GM12878 (cell line): ENCODE data around the gene PHACTR1.

Experiments used
- CREB1 ChIP-seq: IDR thresholded peaks from 2 replicates; pipeline ENCODE4 v1.6.1; 2012; ENCODE audit warnings: low read depth, mild to moderate bottlenecking, inconsistent platforms
- CTCF ChIP-seq, 3 experiments: IDR thresholded peaks in 2 of 3; conservative IDR thresholded peaks in 1 of 3; 2 replicates each; pipeline ENCODE4 v1.5.1; 2011; ENCODE audit warnings: low read depth in 3 of 3, low read length in 3 of 3, mild to moderate bottlenecking in 3 of 3, control low read depth in 2 of 3, moderate library complexity in 2 of 3, inconsistent platforms in 1 of 3, mixed read lengths in 1 of 3; ENCODE audit not compliant: control insufficient read depth in 2 of 3, insufficient read depth in 1 of 3; ENCODE audit errors: extremely low read depth in 1 of 3
- DPF2 ChIP-seq: fragments of 450-650 bp; IDR thresholded peaks from 2 replicates; pipeline ENCODE4 v1.6.1; 2017; ENCODE audit warnings: mild to moderate bottlenecking
- EGR1 ChIP-seq, 2 experiments: IDR thresholded peaks; 1 replicate in 1 of 2; 2 replicates in 1 of 2; pipeline ENCODE4 v1.6.1; 2011 to 2012; ENCODE audit warnings: low read depth in 2 of 2, low read length in 2 of 2, borderline replicate concordance in 1 of 2, mild to moderate bottlenecking in 1 of 2, moderate library complexity in 1 of 2
- EP300 ChIP-seq, 2 experiments: fragments of 150-350 bp in 1 of 2; IDR thresholded peaks; 2 replicates each; pipeline ENCODE4 v1.6.1; 2011 to 2012; ENCODE audit warnings: low read depth in 2 of 2, low read length in 2 of 2, borderline replicate concordance in 1 of 2, improper control_type of control experiment in 1 of 2, inconsistent platforms in 1 of 2; ENCODE audit not compliant: control insufficient read depth in 1 of 2
- EZH2 ChIP-seq: IDR thresholded peaks from 2 replicates; pipeline ENCODE4 v1.6.1; 2012; ENCODE audit warnings: low read depth, mild to moderate bottlenecking, control low read depth, inconsistent platforms, low read length, borderline replicate concordance; ENCODE audit not compliant: control insufficient read depth
- GATAD2B ChIP-seq: fragments of 450-650 bp; conservative IDR thresholded peaks from 2 replicates; pipeline ENCODE4 v1.6.1; 2017; ENCODE audit warnings: low read depth, mild to moderate bottlenecking, moderate library complexity
- JUND ChIP-seq: IDR thresholded peaks from 2 replicates; pipeline ENCODE4 v1.6.1; 2012; ENCODE audit warnings: low read depth, mild to moderate bottlenecking, low read length, improper control_type of control experiment, moderate library complexity
- KDM1A ChIP-seq: fragments of 200-600 bp; sonication (generic); IDR thresholded peaks from 2 replicates; pipeline ENCODE4 v1.6.1; 2016; ENCODE audit warnings: borderline replicate concordance
- NFIC ChIP-seq: IDR thresholded peaks from 2 replicates; pipeline ENCODE4 v1.6.1; 2012; ENCODE audit warnings: low read depth, mild to moderate bottlenecking, inconsistent platforms, low read length, moderate library complexity
- POLR2A ChIP-seq: IDR thresholded peaks from 2 replicates; pipeline ENCODE4 v1.6.1; 2011; ENCODE audit warnings: low read depth, mild to moderate bottlenecking, low read length
- RAD21 ChIP-seq: IDR thresholded peaks from 2 replicates; pipeline ENCODE4 v1.6.1; 2011; ENCODE audit warnings: mild to moderate bottlenecking, low read depth, low read length, moderate library complexity; ENCODE audit not compliant: insufficient read depth
- SUPT20H ChIP-seq: IDR thresholded peaks from 2 replicates; pipeline ENCODE4 v1.6.1; 2011; ENCODE audit warnings: low read depth, mild to moderate bottlenecking, low read length, moderate library complexity, borderline replicate concordance; ENCODE audit not compliant: control insufficient read depth

DNA sequence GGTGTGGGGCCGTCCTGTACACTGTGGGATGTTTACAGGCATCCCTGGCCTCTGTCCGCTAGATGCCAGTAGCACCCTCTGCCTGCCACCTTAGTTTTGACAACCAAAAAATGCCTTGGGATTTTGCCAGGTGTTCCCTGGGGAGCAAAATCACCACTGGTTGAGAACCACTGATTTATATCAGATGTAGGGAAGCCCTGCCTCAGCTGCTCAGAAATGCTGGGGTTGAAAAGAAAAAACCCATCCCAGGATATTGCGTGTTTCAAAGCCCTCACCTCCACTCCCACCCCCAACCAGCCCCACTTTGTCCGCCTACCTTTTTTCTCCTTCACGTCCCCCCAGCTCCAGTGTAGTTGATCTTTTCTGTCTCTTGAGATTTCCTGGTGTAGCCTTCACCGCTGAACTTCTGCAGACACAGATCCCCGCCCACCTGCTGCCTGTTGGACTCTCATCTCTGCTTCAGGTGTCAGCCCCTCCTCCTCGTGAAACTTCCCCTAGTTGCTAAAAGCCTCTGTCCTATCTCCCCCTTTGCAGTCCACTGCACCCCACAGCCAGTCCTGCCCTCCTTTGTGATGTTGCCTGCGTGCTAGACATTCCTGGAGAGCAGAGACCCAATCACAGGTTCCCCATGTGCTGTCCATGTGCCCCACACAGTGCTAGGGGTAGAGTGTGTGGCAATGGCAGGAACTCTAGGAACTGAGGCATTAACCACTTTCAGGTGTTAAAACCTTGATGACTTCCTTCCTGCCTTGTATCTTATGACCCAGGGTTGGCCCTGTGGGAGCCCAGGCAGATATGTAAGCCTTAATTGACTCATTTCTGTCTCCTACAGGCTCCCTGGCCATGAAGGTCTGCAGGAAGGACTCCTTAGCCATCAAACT, 512.9 kb downstream of the PHACTR1 start:
- no peak for TF ChIP-seq KDM1A
- TF ChIP-seq RAD21: peak; percentile 85
- peak; percentile 21; the same call in 1 of the 2 replicates for TF ChIP-seq POLR2A
- peak; percentile 79 for TF ChIP-seq DPF2
- TF ChIP-seq CTCF (IDR thresholded peaks at IDR 0.05 in 2 of 3, conservative IDR thresholded peaks at IDR 0.05 in 1 of 3; ENCODE audit: control insufficient read depth in 2 of 3, extremely low read depth in 1 of 3, insufficient read depth in 1 of 3, low read depth in 3 of 3, low read length in 3 of 3): peak; percentile 52 to 87 (median 79)
- TF ChIP-seq NFIC: peak; percentile 87
- no peak for TF ChIP-seq EZH2
- TF ChIP-seq CREB1: 0 out of 2 replicates have a peak, but pooled peaks have one; percentile 34
- TF ChIP-seq JUND: peak; percentile 27; the same call in 1 of the 2 replicates
- TF ChIP-seq EP300 (IDR thresholded peaks at IDR 0.05; ENCODE audit: borderline replicate concordance in 1 of 2, control insufficient read depth in 1 of 2, low read depth in 2 of 2, low read length in 2 of 2): peak; percentile 60 to 71; a peak in 3 of 4 replicates
- TF ChIP-seq EGR1 (IDR thresholded peaks at IDR 0.05; ENCODE audit: borderline replicate concordance in 1 of 2, low read depth in 2 of 2, low read length in 2 of 2): peak in 1 of 2 experiments; percentile 33; a peak in 1 of 3 replicates
- no peak; the same call in 1 of the 2 replicates for TF ChIP-seq GATAD2B
- no peak for TF ChIP-seq SUPT20H
